Measurements from ENCODE around the gene FBXO31. TPM values are rescaled to one million over a fixed set of nuclear protein-coding genes. Genes with fewer than 3 reads are reported as not detected.

Gene FBXO31
- total and polyA plus RNA-seq, 9 of the 15 experiments (the other 6 are each of a cell fraction or from before 2014, with no cell fraction given) = 0.18 to 33.3 (median 10.9) TPM

GRCh38 chr16:87387942-87388817, 4.6 kb upstream of the FBXO31 start (continued):
- no peak for TF ChIP-seq CUX1 (CRISPR knock-in tag; IDR thresholded peaks at IDR 0.05)
- TF ChIP-seq ZSCAN29 (IDR thresholded peaks at IDR 0.05) = no peak
- peak; percentile 69; the same call in 1 of the 2 replicates for TF ChIP-seq ZNF197 (CRISPR knock-in tag; IDR thresholded peaks at IDR 0.05; ENCODE audit: low read depth)
- peak; percentile 68 for TF ChIP-seq TBP (optimal IDR thresholded peaks at IDR 0.05; ENCODE audit: low read depth, low read length)
- TF ChIP-seq HBP1 (CRISPR knock-in tag; IDR thresholded peaks at IDR 0.05) = no peak
- no peak for TF ChIP-seq HMGN3 (IDR thresholded peaks at IDR 0.05; ENCODE audit: borderline replicate concordance, extremely low read depth, insufficient read length, low read depth, low read length)
- no peak for TF ChIP-seq MBD1 (CRISPR knock-in tag; IDR thresholded peaks at IDR 0.05)
- TF ChIP-seq RBM15 (IDR thresholded peaks at IDR 0.05; ENCODE audit: insufficient read depth, low read length) = no peak
- TF ChIP-seq GTF2B (IDR thresholded peaks at IDR 0.05; ENCODE audit: extremely low read depth, insufficient read length) = no peak
- TF ChIP-seq CAMTA2 (CRISPR knock-in tag; conservative IDR thresholded peaks at IDR 0.05) = no peak
- no peak for TF ChIP-seq KLF10 (CRISPR knock-in tag; IDR thresholded peaks at IDR 0.05)
- peak in 1 of 2 experiments; percentile 66 for TF ChIP-seq E2F6 (IDR thresholded peaks at IDR 0.05; ENCODE audit: borderline replicate concordance in 1 of 2, extremely low read depth in 1 of 2, insufficient read depth in 1 of 2, insufficient read length in 1 of 2, low read depth in 1 of 2, low read length in 1 of 2, poor library complexity in 1 of 2, severe bottlenecking in 1 of 2)
- no peak for TF ChIP-seq NFIX (CRISPR knock-in tag; IDR thresholded peaks at IDR 0.05; ENCODE audit: low read depth)
- no peak for TF ChIP-seq ZBTB2 (IDR thresholded peaks at IDR 0.05)

All from K562 (cell line).